Hematopoietic multipotent progenitor cell treated with erythropoietin and hydrocortisone succinate and interleukin-3 and kit ligand, for 17 days (in vitro differentiated cells): ENCODE data around the gene LATS2.

ENCODE experiments used
- DNase-seq: peaks from one replicate; pipeline ENCODE4 v3.0.0-alpha.2; 2015; ENCODE audit warnings: low spot score

The LATS2 gene

GRCh38 chr13:21015284-21015683, 46.1 kb downstream of the LATS2 start:
- DNase-seq, result no peak

GRCh38 chr13:21014502-21015170, 46.8 kb downstream of the LATS2 start:
- no peak for DNase-seq

GRCh38 chr13:21014139-21014501, 47.3 kb downstream of the LATS2 start:
- no peak for DNase-seq

- DNase-seq, result no peak
Measured at GRCh38 chr13:21013682-21014038, 47.7 kb downstream of the LATS2 start.

GRCh38 chr13:21012841-21013681, 48.3 kb downstream of the LATS2 start:
- DNase-seq, result no peak

- no peak for DNase-seq
Measured at GRCh38 chr13:21012211-21012610, 49.2 kb downstream of the LATS2 start.

GRCh38 chr13:21011378-21011777, 50.0 kb downstream of the LATS2 start:
- DNase-seq, result no peak

- DNase-seq, result peak; percentile 19
Measured at GRCh38 chr13:21010621-21011020, 50.8 kb downstream of the LATS2 start.

- DNase-seq, result no peak
Measured at GRCh38 chr13:21009036-21009435, 52.4 kb downstream of the LATS2 start.

- no peak for DNase-seq
Measured at GRCh38 chr13:21008026-21008425, 53.4 kb downstream of the LATS2 start.

- no peak for DNase-seq
Measured at GRCh38 chr13:21006141-21007005, 55.0 kb downstream of the LATS2 start.

- no peak for DNase-seq
Measured at GRCh38 chr13:21005193-21005592, 56.2 kb downstream of the LATS2 start.

- no peak for DNase-seq
Measured at GRCh38 chr13:21001471-21001870, 59.9 kb downstream of the LATS2 start.

GRCh38 chr13:21000647-21001046, 60.7 kb downstream of the LATS2 start:
- DNase-seq, result no peak

- DNase-seq, result no peak
Measured at GRCh38 chr13:20998649-20999415, 62.6 kb downstream of the LATS2 start.

GRCh38 chr13:20997301-20998161, 63.9 kb downstream of the LATS2 start:
- no peak for DNase-seq

- DNase-seq, result no peak
Measured at GRCh38 chr13:20995245-20995838, 66.0 kb downstream of the LATS2 start.

- DNase-seq, result no peak
Measured at GRCh38 chr13:20994441-20994821, 67.0 kb downstream of the LATS2 start.

- peak; percentile 21 for DNase-seq
Measured at GRCh38 chr13:20993661-20994440, 67.5 kb downstream of the LATS2 start.

GRCh38 chr13:20993211-20993610, 68.2 kb downstream of the LATS2 start:
- no peak for DNase-seq
